ENCODE results near the gene ZBTB25. TPM values are rescaled to one million over a fixed set of nuclear protein-coding genes. Genes with fewer than 3 reads are reported as not detected.

Gene ZBTB25
- total RNA-seq, 1 donor from 2014 or later: 13.1 TPM

DNA sequence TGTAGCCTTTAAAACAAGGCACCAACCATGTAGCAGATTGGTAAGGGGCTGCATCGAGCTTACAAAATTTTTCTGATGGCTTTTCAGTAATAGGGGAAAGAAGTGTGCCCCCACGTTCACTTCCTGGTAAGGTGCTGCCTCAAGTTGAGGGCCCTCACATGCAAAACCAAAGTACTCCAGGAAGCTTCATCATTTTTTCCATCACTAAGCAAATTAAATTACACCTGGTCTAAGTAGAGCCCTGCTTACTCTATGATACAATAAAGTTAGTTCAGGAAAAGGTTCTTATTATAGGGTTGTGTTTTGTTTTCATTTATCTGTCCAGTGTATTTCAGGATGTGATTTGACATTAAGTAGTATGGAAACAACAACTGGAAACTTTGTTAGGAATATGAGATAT lies 53.4 kb downstream of the ZBTB25 start:
- Histone ChIP-seq H3K27me3 (no peaks in the 10 kb centered on the region), H3K27ac (no peak overlapping the region), H3K4me1 (peaks cover 7% of the 10 kb centered on the region), H3K9me3 (no peaks in the 10 kb centered on the region), H3K4me3 (no peak overlapping the region), H3K36me3 (peaks cover 68% of the 10 kb centered on the region)
- intact Hi-C loops (cut with DNase I): no loop called here
- DNase-seq (no peak), ATAC-seq (no peak)
- TF ChIP-seq, protein P1, sequence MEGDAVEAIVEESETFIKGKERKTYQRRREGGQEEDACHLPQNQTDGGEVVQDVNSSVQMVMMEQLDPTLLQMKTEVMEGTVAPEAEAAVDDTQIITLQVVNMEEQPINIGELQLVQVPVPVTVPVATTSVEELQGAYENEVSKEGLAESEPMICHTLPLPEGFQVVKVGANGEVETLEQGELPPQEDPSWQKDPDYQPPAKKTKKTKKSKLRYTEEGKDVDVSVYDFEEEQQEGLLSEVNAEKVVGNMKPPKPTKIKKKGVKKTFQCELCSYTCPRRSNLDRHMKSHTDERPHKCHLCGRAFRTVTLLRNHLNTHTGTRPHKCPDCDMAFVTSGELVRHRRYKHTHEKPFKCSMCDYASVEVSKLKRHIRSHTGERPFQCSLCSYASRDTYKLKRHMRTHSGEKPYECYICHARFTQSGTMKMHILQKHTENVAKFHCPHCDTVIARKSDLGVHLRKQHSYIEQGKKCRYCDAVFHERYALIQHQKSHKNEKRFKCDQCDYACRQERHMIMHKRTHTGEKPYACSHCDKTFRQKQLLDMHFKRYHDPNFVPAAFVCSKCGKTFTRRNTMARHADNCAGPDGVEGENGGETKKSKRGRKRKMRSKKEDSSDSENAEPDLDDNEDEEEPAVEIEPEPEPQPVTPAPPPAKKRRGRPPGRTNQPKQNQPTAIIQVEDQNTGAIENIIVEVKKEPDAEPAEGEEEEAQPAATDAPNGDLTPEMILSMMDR (IDR thresholded peaks at IDR 0.05): no peak

GRCh38 chr14:64447876-64448670 lies 55.6 kb downstream of the ZBTB25 start:
- no peaks in the 10 kb centered on the region for H3K9me3 ChIP-seq
- peaks cover 7% of the 10 kb centered on the region for H3K4me1 ChIP-seq
- H3K27me3 ChIP-seq: no peaks in the 10 kb centered on the region
- H3K27ac ChIP-seq: no peak overlapping the region
- DNase-seq (no peak), ATAC-seq (peak; percentile 36)
- intact Hi-C loops (cut with DNase I): no loop called here
- no peak overlapping the region for H3K4me3 ChIP-seq
- TF ChIP-seq, protein P1 (IDR thresholded peaks at IDR 0.05): no peak
- peaks cover 58% of the 10 kb centered on the region for H3K36me3 ChIP-seq

DNA sequence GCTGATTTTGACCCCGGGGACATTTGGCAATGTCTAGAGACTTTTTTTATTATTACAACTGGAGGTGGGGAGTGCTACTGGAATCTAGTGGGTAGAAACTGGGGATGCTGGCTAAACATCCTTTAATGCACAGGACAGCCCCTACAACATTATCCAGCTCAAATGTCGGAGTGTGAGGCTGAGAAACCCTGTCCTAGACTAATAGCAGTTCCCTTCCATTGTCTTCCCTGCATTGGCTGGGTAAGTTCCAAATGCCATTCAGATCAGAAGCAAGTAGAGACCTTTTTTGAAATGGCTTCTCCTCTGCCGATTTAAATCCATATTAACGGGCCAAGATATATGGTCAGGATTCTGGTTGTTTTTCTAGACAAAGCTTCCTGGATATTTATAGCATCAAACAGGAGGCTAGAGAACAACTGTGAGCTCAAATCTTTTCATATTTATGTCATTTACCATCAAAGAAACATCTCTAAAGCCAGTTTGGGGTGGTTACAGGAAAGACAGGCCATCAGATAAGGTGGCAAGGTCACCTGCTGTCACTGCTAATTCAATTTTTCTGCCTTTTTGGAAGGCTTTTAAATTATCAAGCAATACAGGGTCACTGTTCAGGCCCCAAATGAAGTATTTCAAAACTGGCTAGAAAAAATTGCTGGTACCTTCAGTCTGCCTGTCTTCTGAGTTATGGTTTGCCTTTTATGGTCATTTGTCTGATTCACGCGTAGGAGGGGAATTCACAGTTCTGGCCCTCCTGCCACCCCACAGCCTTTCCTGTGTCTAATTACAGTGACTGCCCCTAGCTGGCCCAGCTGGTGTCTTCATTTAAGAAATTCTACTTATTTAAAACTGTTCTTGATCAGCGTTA lies 58.4 kb downstream of the ZBTB25 start:
- no peaks in the 10 kb centered on the region for H3K9me3 ChIP-seq
- peak overlapping the region; percentile 45 for H3K27ac ChIP-seq
- ATAC-seq: peak; percentile 50
- intact Hi-C loops (cut with DNase I): no loop called here
- H3K36me3 ChIP-seq: peaks cover 44% of the 10 kb centered on the region
- H3K27me3 ChIP-seq: no peaks in the 10 kb centered on the region
- peaks cover 7% of the 10 kb centered on the region for H3K4me1 ChIP-seq
- DNase-seq: no peak
- TF ChIP-seq, protein P1 (IDR thresholded peaks at IDR 0.05): no peak
- H3K4me3 ChIP-seq: no peak overlapping the region

GRCh38 chr14:64444140-64444539 lies 59.5 kb downstream of the ZBTB25 start:
- no peak overlapping the region for H3K27ac ChIP-seq
- H3K9me3 ChIP-seq: no peaks in the 10 kb centered on the region
- no peaks in the 10 kb centered on the region for H3K27me3 ChIP-seq
- no peak overlapping the region for H3K4me3 ChIP-seq
- TF ChIP-seq, protein P1 (IDR thresholded peaks at IDR 0.05): no peak
- intact Hi-C loops (cut with DNase I): no loop called here
- peaks cover 7% of the 10 kb centered on the region for H3K4me1 ChIP-seq
- peak; percentile 50 for ATAC-seq
- peaks cover 34% of the 10 kb centered on the region for H3K36me3 ChIP-seq
- no peak for DNase-seq

DNA sequence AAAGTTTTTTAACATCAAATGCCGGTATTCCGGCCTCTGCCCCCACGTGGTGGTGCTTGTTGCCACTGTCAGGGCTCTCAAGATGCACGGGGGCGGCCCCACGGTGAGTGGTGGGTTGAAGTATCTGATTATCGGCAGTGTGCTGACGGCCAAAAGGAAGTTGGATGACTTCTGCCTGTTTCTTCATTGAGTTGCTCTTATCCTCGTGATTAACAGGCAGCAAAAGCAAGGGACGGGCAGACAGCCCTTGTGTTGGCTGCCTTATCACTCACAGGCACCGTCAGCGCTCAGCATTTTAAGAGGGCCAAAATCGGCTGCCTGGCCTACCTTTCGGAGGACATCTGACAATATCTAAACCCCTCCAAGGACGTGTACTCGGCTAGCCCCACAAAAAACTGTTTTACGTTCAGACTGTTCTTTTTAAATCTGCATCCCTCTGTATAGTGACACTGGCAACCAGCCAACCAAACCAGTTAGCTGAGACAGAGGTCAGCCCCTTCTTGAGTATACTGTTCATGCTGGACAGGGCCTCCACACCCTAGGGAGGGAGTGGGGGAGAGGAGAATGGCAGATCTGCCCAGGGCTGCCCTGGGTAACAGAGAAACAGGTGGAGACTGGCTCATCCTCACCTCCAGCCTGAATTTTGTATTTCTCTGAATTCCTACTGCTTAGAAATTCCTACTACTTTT lies 61.2 kb downstream of the ZBTB25 start:
- Histone ChIP-seq H3K27ac (no peak overlapping the region), H3K36me3 (peaks cover 35% of the 10 kb centered on the region), H3K4me1 (peaks cover 7% of the 10 kb centered on the region), H3K9me3 (no peaks in the 10 kb centered on the region), H3K27me3 (no peaks in the 10 kb centered on the region), H3K4me3 (no peak overlapping the region)
- DNase-seq (no peak), ATAC-seq (peak; percentile 28)
- TF ChIP-seq, protein P1 (IDR thresholded peaks at IDR 0.05): no peak
- intact Hi-C loops (cut with DNase I): no loop called here

Data from upper lobe of right lung (tissue), 1 donor.